ENCODE results near the gene PFDN6. TPM values are rescaled to one million over a fixed set of nuclear protein-coding genes. Genes with fewer than 3 reads are reported as not detected.

The PFDN6 gene
- total RNA-seq, 3 donors from 2014 or later (not counting 1 experiment from before 2014, with no cell fraction given) = 19.2 to 26.5 (median 22.7) TPM

DNA sequence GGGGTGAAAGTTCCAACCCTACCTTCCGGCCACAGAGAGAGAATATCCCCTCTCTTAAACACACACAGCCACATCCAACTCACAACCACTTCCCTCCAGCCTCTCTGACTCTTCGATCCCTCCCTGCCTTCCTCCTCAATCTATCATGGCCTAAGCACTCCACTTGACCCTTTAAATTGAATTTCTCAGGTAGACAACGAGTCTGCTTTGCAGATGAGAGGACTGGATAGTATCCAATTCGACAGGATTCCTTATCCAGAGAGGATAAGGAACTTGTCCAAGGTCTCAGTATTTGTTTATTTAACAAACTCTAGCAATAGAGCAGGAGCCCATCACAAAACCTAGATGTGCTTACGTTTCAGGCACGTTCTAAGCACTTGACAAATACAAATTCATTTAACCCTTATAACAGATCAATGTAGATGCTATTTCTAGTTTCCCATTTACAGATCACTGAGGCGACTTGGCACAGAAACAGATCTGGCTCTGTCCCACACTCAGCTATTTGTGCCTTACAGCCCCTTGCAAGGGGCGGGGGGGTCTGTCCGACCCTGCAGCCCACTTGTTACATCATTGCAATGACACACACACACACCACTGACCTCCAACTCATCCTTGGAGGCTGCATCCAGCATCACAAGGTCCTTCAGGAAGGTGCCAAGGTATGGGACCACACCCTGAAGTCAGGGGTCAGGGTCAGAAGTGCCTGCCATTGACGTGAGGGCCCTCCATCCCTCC is 4.9 kb downstream of the PFDN6 start:
- ATAC-seq = no peak
- H3K9me3 Mint-ChIP-seq = no peaks in the 10 kb centered on the region
- H3K4me1 Mint-ChIP-seq = peaks cover 42 to 54% of the 10 kb centered on the region in 2 donors
- intact Hi-C loops (cut with micrococcal nuclease) = no loop called here
- Histone ChIP-seq H3K9me3 (ENCODE audit: control insufficient read depth, insufficient read depth, low read length) (no peaks in the 10 kb centered on the region), H3K4me3 (ENCODE audit: low read length) (no peak overlapping the region), H3K36me3 (ENCODE audit: control insufficient read depth, insufficient read depth, low read length) (peaks cover 53% of the 10 kb centered on the region), H3K27ac (ENCODE audit: low read length) (no peak overlapping the region), H3K27me3 (ENCODE audit: control insufficient read depth, insufficient read depth, low read length) (no peaks in the 10 kb centered on the region), H3K4me1 (ENCODE audit: control insufficient read depth, insufficient read depth, low read length) (peaks cover 30% of the 10 kb centered on the region)
- H3K4me3 Mint-ChIP-seq = no peak overlapping the region
- no peaks in the 10 kb centered on the region for H3K27me3 Mint-ChIP-seq (ENCODE audit: low read depth in 2 of 2)
- no peaks in the 10 kb centered on the region for H3K36me3 Mint-ChIP-seq
- no peak for TF ChIP-seq CTCF (IDR thresholded peaks at IDR 0.05)
- 94% methylated on average over 10 of the region's 10 CpGs for WGBS (ENCODE audit: insufficient coverage)
- no peak for DNase-seq
- H3K27ac Mint-ChIP-seq = no peak overlapping the region

- H3K4me3 ChIP-seq (ENCODE audit: low read length) = no peak overlapping the region
- Mint-ChIP-seq H3K9me3 (no peaks in the 10 kb centered on the region), H3K36me3 (no peaks in the 10 kb centered on the region), H3K27me3 (ENCODE audit: low read depth in 2 of 2) (no peaks in the 10 kb centered on the region), H3K4me1 (peaks cover 37 to 51% of the 10 kb centered on the region in 2 donors), H3K4me3 (peak overlapping the region; percentile 70), H3K27ac (peak overlapping the region; percentile 99)
- peaks cover 30% of the 10 kb centered on the region for H3K4me1 ChIP-seq (ENCODE audit: control insufficient read depth, insufficient read depth, low read length)
- ATAC-seq (no peak), DNase-seq (no peak)
- H3K36me3 ChIP-seq (ENCODE audit: control insufficient read depth, insufficient read depth, low read length) = peaks cover 53% of the 10 kb centered on the region
- intact Hi-C loops (cut with micrococcal nuclease) = no loop called here
- no peak for TF ChIP-seq CTCF (IDR thresholded peaks at IDR 0.05)
- H3K27ac ChIP-seq (ENCODE audit: low read length) = no peak overlapping the region
- 97% methylated on average over 15 of the region's 15 CpGs for WGBS (ENCODE audit: insufficient coverage)
- H3K9me3 ChIP-seq (ENCODE audit: control insufficient read depth, insufficient read depth, low read length) = no peaks in the 10 kb centered on the region
- H3K27me3 ChIP-seq (ENCODE audit: control insufficient read depth, insufficient read depth, low read length) = no peaks in the 10 kb centered on the region
Measured at GRCh38 chr6:33295621-33296369, 6.4 kb downstream of the PFDN6 start.

GRCh38 chr6:33296797-33297405 is 7.5 kb downstream of the PFDN6 start:
- H3K27me3 ChIP-seq (ENCODE audit: control insufficient read depth, insufficient read depth, low read length) = no peaks in the 10 kb centered on the region
- no peaks in the 10 kb centered on the region for H3K9me3 ChIP-seq (ENCODE audit: control insufficient read depth, insufficient read depth, low read length)
- Mint-ChIP-seq H3K36me3 (no peaks in the 10 kb centered on the region), H3K9me3 (no peaks in the 10 kb centered on the region), H3K27me3 (ENCODE audit: low read depth in 2 of 2) (no peaks in the 10 kb centered on the region), H3K4me3 (peak overlapping the region; percentile 99), H3K27ac (peak overlapping the region; percentile 99), H3K4me1 (peaks cover 30 to 53% of the 10 kb centered on the region in 2 donors)
- H3K4me3 ChIP-seq (ENCODE audit: low read length) = no peak overlapping the region
- peaks cover 30% of the 10 kb centered on the region for H3K4me1 ChIP-seq (ENCODE audit: control insufficient read depth, insufficient read depth, low read length)
- peak overlapping the region; percentile 61 for H3K27ac ChIP-seq (ENCODE audit: low read length)
- TF ChIP-seq CTCF (IDR thresholded peaks at IDR 0.05) = no peak
- no peak for ATAC-seq
- DNase-seq = no peak
- H3K36me3 ChIP-seq (ENCODE audit: control insufficient read depth, insufficient read depth, low read length) = peaks cover 50% of the 10 kb centered on the region
- intact Hi-C loops (cut with micrococcal nuclease) = no loop called here
- 88% methylated on average over 12 of the region's 12 CpGs for WGBS (ENCODE audit: insufficient coverage)
